ENCODE measurements around the gene PFN1.

GRCh38 chr17:4941319-4941610 is 7.1 kb downstream of the PFN1 start:
- no peak for TF ChIP-seq TCF7L2 (IDR thresholded peaks at IDR 0.05; ENCODE audit: borderline replicate concordance, extremely low read depth, insufficient read depth, insufficient read length)
- no peak for TF ChIP-seq ZBTB33 (IDR thresholded peaks at IDR 0.05; ENCODE audit: extremely low read depth, insufficient replicate concordance, low read length)
- no peak for TF ChIP-seq CTCF (IDR thresholded peaks at IDR 0.05 in 2 of 3, conservative IDR thresholded peaks at IDR 0.05 in 1 of 3; ENCODE audit: borderline replicate concordance in 1 of 3, insufficient read depth in 1 of 3, low read depth in 2 of 3, low read length in 2 of 3)
- no peak for TF ChIP-seq POLR2A (IDR thresholded peaks at IDR 0.05; ENCODE audit: borderline replicate concordance, extremely low read depth, insufficient read depth, insufficient read length)
- no peak for TF ChIP-seq JUND (IDR thresholded peaks at IDR 0.05)
- TF ChIP-seq EZH2 (IDR thresholded peaks at IDR 0.05): no peak
- no peak for TF ChIP-seq RAD21 (IDR thresholded peaks at IDR 0.05; ENCODE audit: low read depth)
- no peak for TF ChIP-seq POLR2AphosphoS5 (IDR thresholded peaks at IDR 0.05; ENCODE audit: low read depth, low read length)
- no peak for TF ChIP-seq FOSL1 (IDR thresholded peaks at IDR 0.05; ENCODE audit: low read depth)

Data from HCT116 (cell line).